SK-MEL-5 (cell line): ENCODE results near the gene RAB43. TPM values are rescaled to one million over a fixed set of nuclear protein-coding genes. Genes with fewer than 3 reads are reported as not detected.
"Not testable (repeated sequence)": the region's sequence is repeated elsewhere in the genome, so short reads cannot be mapped to it uniquely, and the experiment has no call there.

Experiments used
- DNase-seq: peaks from one replicate; pipeline ENCODE4 v3.0.0-alpha.2; 2016; ENCODE audit warnings: low read depth, low spot score
- in situ Hi-C: cut with HindIII; loops from 2 replicates; pipeline ENCODE4 v1.10.0; 2016; ENCODE audit warnings: low sequenced_read_pairs, high pct_unique_total_duplicates, low pct_unique_long_range_greater_than_20kb
- polyA plus RNA-seq, 2 experiments: library from polyadenylated mRNA; depleted of rRNA; stranded (reverse); fragments of >200 nt; gene quantifications; 2 replicates each; pipeline ENCODE4 v1.2.3, GENCODE V29; 2015
- total RNA-seq: library from RNA; depleted of rRNA; stranded (reverse); fragments of >200 nt; shearing (Covaris generic); gene quantifications from 2 replicates; pipeline ENCODE4 v1.2.3, GENCODE V29; 2014; rRNA removed

The RAB43 gene
- 12.7 and 13.9 TPM in 2 replicates for total RNA-seq
- polyA plus RNA-seq (2015; cell fraction: cytosol; rRNA removed): 13.3 and 19.2 TPM in 2 replicates
- 10.7 and 14.5 TPM in 2 replicates for polyA plus RNA-seq (2015; cell fraction: nucleus; rRNA removed)

GRCh38 chr3:129121792-129122411 lies at the start of gene RAB43:
Gene RAB43, minus strand, starts transcription at chr3:129121804. Its CDS starts 315 bp downstream, at chr3:129121489.
- in situ Hi-C loops: loop anchor here (10.0 kb wide), 1 partner anchor 127 kb away; the partner anchor contains the start of gene CFAP92
- peak; percentile 84 for DNase-seq

- in situ Hi-C loops: no loop called here
- no peak for DNase-seq
Observed at GRCh38 chr3:129166579-129167332, 45.2 kb upstream of the RAB43 start.

DNA sequence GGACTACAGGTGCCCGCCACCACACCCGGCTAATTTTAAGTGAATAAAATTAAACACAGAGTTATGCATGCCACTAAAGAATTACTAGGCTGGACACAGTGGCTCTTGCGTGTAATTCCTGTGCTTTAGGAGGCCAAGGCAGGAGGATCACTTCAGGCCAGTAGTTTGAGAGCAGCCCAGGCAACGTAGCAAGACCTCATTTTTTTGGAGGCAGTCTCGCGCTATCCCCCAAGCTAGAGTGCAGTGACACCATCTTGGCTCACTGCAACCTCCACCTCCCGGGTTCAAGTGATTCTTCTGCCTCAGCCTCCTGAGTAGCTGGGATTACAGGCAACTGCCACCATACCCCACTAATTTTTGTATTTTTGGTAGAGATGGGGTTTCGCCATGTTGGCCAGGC lies 44.0 kb upstream of the RAB43 start:
- DNase-seq, in situ Hi-C loops: not testable (repeated sequence)

- no peak for DNase-seq
- in situ Hi-C loops: no loop called here
Observed at GRCh38 chr3:129164500-129164899, 42.9 kb upstream of the RAB43 start.

DNA sequence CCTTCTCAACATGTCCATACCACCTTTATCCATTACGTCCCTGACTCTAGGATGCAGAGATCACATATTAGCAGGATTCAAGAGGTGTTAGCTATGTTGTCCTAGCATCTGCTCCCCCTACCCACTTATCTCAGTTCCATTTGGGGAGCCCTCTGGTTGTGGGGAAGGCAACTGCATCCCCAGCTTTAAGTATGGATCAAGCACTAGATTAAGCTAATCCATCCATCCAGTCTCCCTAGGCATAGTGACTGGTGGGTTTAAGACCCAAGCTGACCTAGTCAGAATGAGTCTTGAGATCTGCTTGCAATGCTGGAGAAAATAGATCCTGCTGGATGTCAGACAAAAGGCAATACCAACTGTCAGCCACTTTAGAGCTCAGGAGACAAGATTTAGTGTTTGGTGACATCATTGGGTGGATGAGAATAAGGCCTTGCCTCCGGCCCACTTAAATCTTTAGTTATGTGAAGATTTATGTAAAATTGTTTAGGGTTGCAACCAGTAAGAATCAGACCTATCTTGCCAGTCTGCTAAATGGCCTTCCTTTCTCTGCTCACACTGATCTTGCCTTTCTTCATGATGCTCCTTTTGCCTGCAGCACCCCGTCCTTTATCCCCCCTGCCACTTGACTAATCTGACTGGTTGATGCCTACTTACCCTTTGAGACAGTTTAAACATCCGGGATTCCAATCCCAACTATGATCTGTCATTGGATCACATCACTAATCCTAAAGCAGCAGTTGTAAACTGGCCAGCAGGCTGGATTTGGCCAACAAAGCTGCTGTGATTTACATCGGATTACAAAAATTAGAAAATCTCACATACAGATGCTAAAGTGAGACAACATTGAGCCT lies 41.4 kb upstream of the RAB43 start:
- in situ Hi-C loops: no loop called here
- DNase-seq: no peak

DNA sequence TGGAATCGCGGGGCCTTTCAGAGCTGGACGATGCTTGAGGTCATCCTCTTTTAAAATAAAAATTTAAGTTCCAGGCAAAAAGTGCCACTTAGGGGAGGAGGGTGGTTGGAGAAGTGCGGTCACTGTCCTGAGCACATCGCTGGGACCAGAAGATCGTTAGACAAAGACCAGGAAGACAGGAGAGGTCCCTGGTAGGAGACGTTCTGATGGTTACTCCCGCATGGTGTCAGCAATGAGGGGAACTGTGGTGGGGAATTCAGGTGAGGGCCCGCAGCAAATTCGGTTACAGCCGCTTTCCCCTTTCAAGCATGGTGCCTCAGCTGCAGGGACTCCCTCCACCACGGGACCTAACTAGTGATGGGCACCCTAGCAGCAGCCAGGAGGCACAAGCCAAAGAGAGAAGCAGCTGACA lies 40.3 kb upstream of the RAB43 start:
- in situ Hi-C loops: no loop called here

DNA sequence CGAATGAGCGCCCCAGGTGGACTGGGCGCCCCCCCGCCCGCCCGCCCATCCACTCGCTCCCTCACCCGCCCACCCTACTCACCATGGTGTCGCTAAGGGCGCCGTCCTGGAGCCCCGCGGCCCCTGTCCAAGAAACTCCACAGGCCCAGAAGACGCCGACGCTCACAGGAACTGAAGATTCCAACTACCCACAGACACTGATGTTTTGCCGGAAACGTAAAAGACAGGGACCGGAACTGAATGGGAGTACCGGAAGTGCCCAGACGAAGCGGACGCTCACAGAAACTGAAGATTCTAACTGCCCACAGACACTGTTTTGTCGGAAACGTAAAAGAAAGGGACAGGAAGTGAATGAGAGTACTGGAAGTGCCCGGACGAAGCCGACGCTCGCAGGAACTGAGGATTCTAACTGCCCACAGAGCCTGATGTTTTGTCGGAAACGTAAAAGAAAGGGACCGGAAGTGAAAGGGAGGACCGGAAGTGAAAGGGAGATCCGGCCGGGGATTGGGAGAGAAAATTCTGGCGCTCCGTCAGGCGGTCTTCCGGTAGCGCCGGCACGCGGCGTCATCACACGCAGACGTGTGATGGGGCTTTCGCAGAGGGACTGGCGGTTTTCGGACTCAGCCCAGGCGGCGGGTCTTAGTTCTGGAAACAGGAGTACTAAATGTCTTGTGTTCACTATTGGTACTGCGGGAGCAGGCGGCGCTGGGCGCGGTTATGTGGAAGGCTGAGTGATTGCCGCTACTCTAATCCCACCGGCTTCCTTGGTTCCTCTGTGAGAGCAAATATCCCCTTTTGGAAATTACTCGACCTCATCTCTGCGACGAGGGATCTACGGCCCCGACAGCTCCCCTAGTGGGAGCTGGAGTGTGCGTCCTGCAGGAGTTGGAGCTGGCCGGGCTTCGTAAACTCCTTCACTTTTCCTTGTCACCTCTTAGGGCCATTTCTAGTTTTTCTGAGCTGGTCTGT lies 39.6 kb upstream of the RAB43 start, which contains the start of gene ISY1:
Gene ISY1 (minus strand): TSS at position 173 of the 969 bp plus-strand sequence. CDS start 88 bp downstream, at position 85.
- DNase-seq: peak; percentile 97
- in situ Hi-C loops: no loop called here

More for the DNA sequence above, 40.3 kb upstream of the RAB43 start:
- DNase-seq: peak; percentile 42

GRCh38 chr3:129144786-129145185 lies 23.2 kb upstream of the RAB43 start:
- in situ Hi-C loops: no loop called here
- no peak for DNase-seq

DNA sequence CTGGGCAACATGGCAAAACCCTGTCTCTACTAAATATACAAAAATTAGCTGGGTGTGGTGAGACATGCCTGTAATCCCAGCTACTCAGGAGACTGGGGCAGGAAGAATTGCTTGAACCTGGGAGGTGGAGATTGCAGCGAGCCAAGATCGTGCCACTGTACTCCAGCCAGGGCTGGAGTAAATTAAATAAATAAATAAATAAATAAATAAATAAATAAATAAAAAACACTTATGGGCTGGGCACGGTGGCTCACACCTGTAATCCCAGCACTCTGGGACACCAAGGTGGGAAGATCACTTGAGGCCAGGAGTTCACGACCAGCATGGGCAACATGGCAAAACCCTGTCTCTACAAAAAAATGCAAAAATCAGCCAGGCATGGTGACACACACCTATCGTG lies 19.4 kb upstream of the RAB43 start:
- in situ Hi-C loops, DNase-seq: not testable (repeated sequence)

- in situ Hi-C loops: no loop called here
- DNase-seq: no peak
Observed at GRCh38 chr3:129139911-129140310, 18.3 kb upstream of the RAB43 start.

GRCh38 chr3:129136275-129136674 lies 14.7 kb upstream of the RAB43 start:
- in situ Hi-C loops, DNase-seq: not testable (repeated sequence)

- DNase-seq: peak; percentile 93
- in situ Hi-C loops: no loop called here
Observed at GRCh38 chr3:129132097-129132866, 10.7 kb upstream of the RAB43 start.

GRCh38 chr3:129131465-129132088 lies 10.0 kb upstream of the RAB43 start:
- DNase-seq: no peak
- in situ Hi-C loops: no loop called here

GRCh38 chr3:129130291-129130813 lies 8.7 kb upstream of the RAB43 start:
- in situ Hi-C loops: no loop called here

GRCh38 chr3:129128357-129129155 lies 7.0 kb upstream of the RAB43 start:
- no peak for DNase-seq
- in situ Hi-C loops: loop anchor here (10.0 kb wide), 1 partner anchor 134 kb away; the partner anchor contains the start of gene CFAP92

More at GRCh38 chr3:129130291-129130813, 8.7 kb upstream of the RAB43 start:
- no peak for DNase-seq
